Right lobe of liver (tissue), 4 donors: ENCODE data around the gene ZMIZ1.

Source experiments
- POLR2A ChIP-seq: fragments of 450-650 bp; IDR thresholded peaks from one replicate; pipeline ENCODE4 v1.6.1; 2017; ENCODE audit warnings: antibody characterized with exemption, mild to moderate bottlenecking
- TF ChIP-seq, protein P1 (sequence below), 4 donors: fragments of 200-600 bp in 3 of 4; fragments of 450-650 bp in 1 of 4; IDR thresholded peaks; one replicate each; pipeline versions ENCODE4 v1.5.1 to v1.8.0; 2016 to 2022; ENCODE audit warnings: antibody characterized with exemption in 4 of 4, mild to moderate bottlenecking in 2 of 4
- donor health status: DM: no; HTN: no; CAD: no.
- donor health status: DM: no; HTN: no; CAD: no.
- donor health status: DM: no; HTN: yes; CAD: no.

DNA sequence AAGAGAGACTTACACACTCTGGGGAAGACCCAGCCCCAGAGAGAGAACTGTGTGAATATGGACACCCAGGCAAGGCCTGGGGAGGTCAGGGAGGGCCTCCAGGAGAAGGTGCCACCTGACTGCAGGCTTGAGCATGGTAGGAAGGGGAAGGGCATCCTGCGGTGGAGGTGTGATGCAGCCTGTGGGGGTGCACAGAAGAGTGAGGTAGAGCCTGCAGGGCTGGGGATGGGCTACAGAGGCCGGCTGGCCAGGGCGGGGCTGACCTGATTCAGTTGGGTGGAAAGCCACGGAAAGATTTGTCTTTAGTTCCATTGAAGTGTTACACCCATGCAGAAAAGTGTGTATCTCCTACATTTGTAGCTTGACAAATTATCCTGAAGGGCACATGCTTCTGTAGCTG lies 47.6 kb downstream of the ZMIZ1 start:
- TF ChIP-seq, protein P1, sequence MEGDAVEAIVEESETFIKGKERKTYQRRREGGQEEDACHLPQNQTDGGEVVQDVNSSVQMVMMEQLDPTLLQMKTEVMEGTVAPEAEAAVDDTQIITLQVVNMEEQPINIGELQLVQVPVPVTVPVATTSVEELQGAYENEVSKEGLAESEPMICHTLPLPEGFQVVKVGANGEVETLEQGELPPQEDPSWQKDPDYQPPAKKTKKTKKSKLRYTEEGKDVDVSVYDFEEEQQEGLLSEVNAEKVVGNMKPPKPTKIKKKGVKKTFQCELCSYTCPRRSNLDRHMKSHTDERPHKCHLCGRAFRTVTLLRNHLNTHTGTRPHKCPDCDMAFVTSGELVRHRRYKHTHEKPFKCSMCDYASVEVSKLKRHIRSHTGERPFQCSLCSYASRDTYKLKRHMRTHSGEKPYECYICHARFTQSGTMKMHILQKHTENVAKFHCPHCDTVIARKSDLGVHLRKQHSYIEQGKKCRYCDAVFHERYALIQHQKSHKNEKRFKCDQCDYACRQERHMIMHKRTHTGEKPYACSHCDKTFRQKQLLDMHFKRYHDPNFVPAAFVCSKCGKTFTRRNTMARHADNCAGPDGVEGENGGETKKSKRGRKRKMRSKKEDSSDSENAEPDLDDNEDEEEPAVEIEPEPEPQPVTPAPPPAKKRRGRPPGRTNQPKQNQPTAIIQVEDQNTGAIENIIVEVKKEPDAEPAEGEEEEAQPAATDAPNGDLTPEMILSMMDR (IDR thresholded peaks at IDR 0.05), result no peak
- no peak for TF ChIP-seq POLR2A
